T-cell (primary cell): ENCODE measurements around the gene FHIT. TPM values are rescaled to one million over a fixed set of nuclear protein-coding genes. Genes with fewer than 3 reads are reported as not detected.
"Not testable (repeated sequence)": the region's sequence is repeated elsewhere in the genome, so short reads cannot be mapped to it uniquely, and the experiment has no call there.

Source experiments
- ATAC-seq, 4 experiments: fragments of 200-7000 bp in 3 of 4; fragments of 150-1000 bp in 1 of 4; cut with Tn5 transposase; replicated peaks in 1 of 4; 1 replicate in 3 of 4; 2 replicates in 1 of 4; pipeline ENCODE4 v1.10.0; 2021; ENCODE audit warnings: moderate library complexity in 3 of 4, mild to moderate bottlenecking in 2 of 4, moderate number of reproducible peaks in 1 of 4
- CTCF ChIA-PET, 2 donors: fragments of 300-600 bp; sonication (Branson Sonifier 250); formaldehyde crosslinking; loops; one replicate each; lab custom pipeline; 2022; ENCODE audit warnings: antibody characterized with exemption in 2 of 2; lab: Charles Lee
- POLR2A ChIA-PET, 2 donors: fragments of 300-600 bp; sonication (Branson Sonifier 250); formaldehyde crosslinking; loops; one replicate each; lab custom pipeline; 2022; ENCODE audit warnings: antibody characterized with exemption in 2 of 2; lab: Charles Lee
- DNase-seq, 35 experiments: peaks; one replicate each; pipeline versions ENCODE4 v3.0.0 to v3.0.0-alpha.2; 2013 to 2023
- H3K27ac ChIP-seq: one replicate; pipeline ENCODE4 v1.5.1; 2013; ENCODE audit warnings: low read length
- H3K27me3 ChIP-seq, 2 experiments: replicated peaks in 1 of 2; 1 replicate in 1 of 2; 2 replicates in 1 of 2; pipeline versions ENCODE4 v1.6.1 to v1.7.0; 2013; ENCODE audit warnings: low read length in 1 of 2, mixed read lengths in 1 of 2; ENCODE audit not compliant: control insufficient read depth in 2 of 2, insufficient read depth in 2 of 2; ENCODE audit errors: extremely low read depth in 1 of 2
- H3K36me3 ChIP-seq, 2 donors: 1 replicate in 1 of 2; 2 replicates in 1 of 2; pipeline versions ENCODE4 v1.6.1 to v1.7.0; 2013; ENCODE audit warnings: low read length in 1 of 2; ENCODE audit not compliant: control insufficient read depth in 2 of 2, insufficient read depth in 1 of 2; ENCODE audit errors: extremely low read depth in 1 of 2
- H3K4me1 ChIP-seq, 2 experiments: 1 replicate in 1 of 2; 2 replicates in 1 of 2; pipeline versions ENCODE4 v1.6.1 to v1.7.0; 2013; ENCODE audit warnings: low read length in 2 of 2, mixed read lengths in 1 of 2; ENCODE audit not compliant: insufficient read depth in 2 of 2, control insufficient read depth in 1 of 2; ENCODE audit errors: extremely low read depth in 1 of 2
- H3K4me3 ChIP-seq, 2 donors: 1 replicate in 1 of 2; 2 replicates in 1 of 2; pipeline versions ENCODE4 v1.5.1 to v1.7.0; 2013; ENCODE audit warnings: mild to moderate bottlenecking in 2 of 2, low read length in 1 of 2, moderate library complexity in 1 of 2; ENCODE audit not compliant: control insufficient read depth in 1 of 2; ENCODE audit errors: extremely low read depth in 1 of 2
- H3K9me3 ChIP-seq: 2 replicates; pipeline ENCODE4 v1.7.0; 2013
- H3K27ac Mint-ChIP-seq, 2 donors: one replicate each; pipeline ENCODE4 v1.8.0; 2020 to 2021; ENCODE audit warnings: mild to moderate bottlenecking in 2 of 2, mixed read lengths in 2 of 2
- H3K27me3 Mint-ChIP-seq, 2 donors: one replicate each; pipeline ENCODE4 v1.8.0; 2021 to 2022; ENCODE audit warnings: mixed read lengths in 2 of 2
- H3K36me3 Mint-ChIP-seq: one replicate; pipeline ENCODE4 v1.8.0; 2021; ENCODE audit warnings: mixed read lengths
- H3K4me1 Mint-ChIP-seq, 3 donors: one replicate each; pipeline ENCODE4 v1.8.0; 2020 to 2022; ENCODE audit warnings: mixed read lengths in 3 of 3, mild to moderate bottlenecking in 1 of 3
- H3K4me3 Mint-ChIP-seq, 3 donors: one replicate each; pipeline ENCODE4 v1.8.0; 2020 to 2022; ENCODE audit warnings: mild to moderate bottlenecking in 3 of 3, mixed read lengths in 3 of 3, moderate library complexity in 3 of 3
- H3K9me3 Mint-ChIP-seq, 3 donors: one replicate each; pipeline ENCODE4 v1.8.0; 2020 to 2022; ENCODE audit warnings: mixed read lengths in 3 of 3
- WGBS: methylation state at CpG from one replicate; pipeline ENCODE4 v1.1.5; 2013; ENCODE audit warnings: missing lambda C conversion rate; ENCODE audit not compliant: insufficient coverage; 5-methylcytosine and 5-hydroxymethylcytosine counted together
- total RNA-seq, 35 experiments: library from RNA in 6 of 35; stranded (reverse) in 6 of 35; fragments of 120-200 nt in 1 of 35; gene quantifications; one replicate each; pipeline versions ENCODE4 v1.2.1 to v1.2.4 and lab custom pipeline; 2013 to 2026

Gene FHIT
- total RNA-seq, 5 donors from 2014 or later (not counting 1 experiment from before 2014, with no cell fraction given), result 33.1 to 197 (median 78.3) TPM

DNA sequence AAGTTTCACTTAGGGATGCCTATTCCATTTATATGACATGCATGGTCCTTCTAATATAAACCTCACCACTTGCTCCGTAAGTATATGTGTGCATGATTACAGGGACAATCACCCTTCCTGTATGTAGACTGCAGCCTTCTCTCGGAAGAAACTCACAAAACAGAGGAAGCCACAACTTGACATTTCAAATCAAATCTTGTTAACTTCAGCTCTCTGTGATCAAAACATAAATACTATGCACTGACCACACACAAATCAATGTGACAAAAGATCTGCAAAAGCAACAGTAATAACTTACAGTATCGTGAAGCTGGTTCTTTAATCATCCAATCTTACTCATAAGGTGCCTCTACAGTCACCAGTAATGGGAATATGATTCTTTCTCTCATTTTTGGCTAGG lies 50.2 kb downstream of the FHIT start:
- Histone ChIP-seq H3K4me3 (no peak overlapping the region), H3K9me3 (no peaks in the 10 kb centered on the region), H3K36me3 (no peaks in the 10 kb centered on the region), H3K4me1 (no peaks in the 10 kb centered on the region), H3K27ac (no peak overlapping the region), H3K27me3 (no peaks in the 10 kb centered on the region)
- Mint-ChIP-seq H3K27ac (no peak overlapping the region), H3K27me3 (no peaks in the 10 kb centered on the region), H3K9me3 (no peaks in the 10 kb centered on the region), H3K4me3 (no peak overlapping the region), H3K4me1 (no peaks in the 10 kb centered on the region), H3K36me3 (peaks cover 4% of the 10 kb centered on the region)
- ATAC-seq (no peak), DNase-seq (no peak)
- ChIA-PET POLR2A (no interaction called here), CTCF (no interaction called here)
- WGBS, result 100% methylated on average over 1 of the region's 3 CpGs

DNA sequence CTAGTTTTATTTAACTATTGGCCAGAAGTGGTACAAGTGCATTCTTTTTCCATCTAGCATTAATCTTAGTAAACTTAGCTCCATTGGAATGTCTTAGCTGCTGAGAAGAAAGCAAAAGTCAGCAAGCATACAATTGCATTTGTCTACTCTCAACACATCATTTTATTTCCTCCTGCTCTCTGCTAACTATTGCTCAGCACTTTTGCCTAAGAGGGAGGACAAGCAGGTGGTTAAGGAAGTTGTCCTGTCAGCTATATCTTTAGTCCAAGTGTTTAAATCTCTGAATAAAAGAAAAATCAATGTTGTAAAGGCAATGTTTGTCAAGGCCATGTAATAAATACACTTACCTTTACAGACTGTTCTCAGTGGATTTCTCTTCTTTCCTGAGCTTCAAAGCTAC lies 51.0 kb downstream of the FHIT start:
- Mint-ChIP-seq H3K4me1 (no peaks in the 10 kb centered on the region), H3K36me3 (peaks cover 4% of the 10 kb centered on the region), H3K9me3 (no peaks in the 10 kb centered on the region), H3K27ac (no peak overlapping the region), H3K27me3 (no peaks in the 10 kb centered on the region), H3K4me3 (no peak overlapping the region)
- POLR2A ChIA-PET, result no interaction called here
- no peaks in the 10 kb centered on the region for H3K36me3 ChIP-seq
- no peaks in the 10 kb centered on the region for H3K4me1 ChIP-seq
- CTCF ChIA-PET, result no interaction called here
- H3K27me3 ChIP-seq, result no peaks in the 10 kb centered on the region
- ATAC-seq (no peak), DNase-seq (no peak)
- H3K4me3 ChIP-seq, result no peak overlapping the region
- no peaks in the 10 kb centered on the region for H3K9me3 ChIP-seq
- no peak overlapping the region for H3K27ac ChIP-seq

DNA sequence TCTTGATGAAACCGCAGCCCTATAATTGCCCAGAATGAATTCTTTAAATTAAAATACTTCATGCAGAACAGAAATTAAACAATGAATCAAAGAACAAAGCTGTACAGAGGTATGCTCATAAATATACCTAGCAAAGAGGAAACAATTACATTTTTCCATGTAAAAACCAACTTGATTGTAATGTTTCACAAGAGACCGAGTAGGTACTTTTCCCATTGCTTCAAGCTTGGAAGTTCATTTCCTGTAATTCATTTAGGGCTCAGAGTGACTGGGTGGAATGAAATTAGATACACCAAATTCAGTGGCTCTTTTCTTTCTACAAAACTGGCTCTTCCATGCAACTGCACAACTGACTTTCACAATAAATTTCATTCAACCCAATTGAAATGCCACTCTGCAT lies 51.4 kb downstream of the FHIT start:
- no peak overlapping the region for H3K27ac Mint-ChIP-seq
- ATAC-seq (no peak), DNase-seq (no peak)
- ChIA-PET CTCF (no interaction called here), POLR2A (no interaction called here)
- no peaks in the 10 kb centered on the region for H3K4me1 ChIP-seq
- no peaks in the 10 kb centered on the region for H3K9me3 Mint-ChIP-seq
- no peaks in the 10 kb centered on the region for H3K4me1 Mint-ChIP-seq
- no peaks in the 10 kb centered on the region for H3K27me3 ChIP-seq
- H3K9me3 ChIP-seq, result no peaks in the 10 kb centered on the region
- no peaks in the 10 kb centered on the region for H3K27me3 Mint-ChIP-seq
- no peak overlapping the region for H3K27ac ChIP-seq
- WGBS, result no CpG with 5 or more reads among the region's 2 CpGs
- no peak overlapping the region for H3K4me3 ChIP-seq
- no peak overlapping the region for H3K4me3 Mint-ChIP-seq
- no peaks in the 10 kb centered on the region for H3K36me3 ChIP-seq
- H3K36me3 Mint-ChIP-seq, result peaks cover 4% of the 10 kb centered on the region

DNA sequence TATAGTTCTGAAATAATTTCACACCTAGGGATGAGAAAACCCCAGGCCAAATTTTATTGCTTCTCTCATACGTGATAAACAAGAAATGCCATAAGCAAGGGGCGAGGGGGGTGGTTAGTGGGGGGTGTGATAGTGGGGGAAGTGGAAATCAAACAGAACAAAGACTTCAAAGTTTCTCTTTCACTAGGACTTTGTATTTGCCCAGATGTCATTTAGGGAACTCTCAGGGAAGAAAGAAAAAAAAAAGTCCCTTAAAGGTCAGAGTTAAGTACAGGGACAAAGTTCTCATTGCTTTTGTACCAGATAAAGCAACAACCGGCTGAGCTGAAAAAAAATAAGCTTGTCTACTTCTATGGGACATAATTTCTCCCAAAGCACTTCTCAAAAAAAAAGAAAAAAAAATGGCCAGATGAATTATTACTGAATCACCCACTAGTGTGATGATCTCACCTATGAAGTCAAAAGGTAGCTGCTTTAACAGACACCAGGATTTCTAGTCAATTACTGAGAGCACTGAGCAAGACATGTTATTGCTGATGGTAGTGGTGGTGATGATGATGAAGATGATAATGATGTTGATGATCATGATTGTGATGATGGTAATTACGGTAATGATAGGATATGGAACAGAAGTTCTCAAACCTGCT lies 56.2 kb downstream of the FHIT start:
- Mint-ChIP-seq H3K36me3 (peaks cover 7% of the 10 kb centered on the region), H3K9me3 (no peaks in the 10 kb centered on the region), H3K4me3 (no peak overlapping the region), H3K4me1 (no peaks in the 10 kb centered on the region), H3K27ac (no peak overlapping the region), H3K27me3 (no peaks in the 10 kb centered on the region)
- Histone ChIP-seq H3K27ac (no peak overlapping the region), H3K9me3 (no peaks in the 10 kb centered on the region), H3K27me3 (no peaks in the 10 kb centered on the region), H3K4me3 (no peak overlapping the region), H3K4me1 (no peaks in the 10 kb centered on the region), H3K36me3 (no peaks in the 10 kb centered on the region)
- ChIA-PET POLR2A (interaction anchor here in 1 of 2 donors (0.6 kb wide), 1 partner anchor 40 kb away, joined by 4 read pairs; no protein-coding TSS in a partner anchor), CTCF (no interaction called here)
- no peak for DNase-seq
- no CpG with 5 or more reads among the region's 4 CpGs for WGBS
- no peak for ATAC-seq

DNA sequence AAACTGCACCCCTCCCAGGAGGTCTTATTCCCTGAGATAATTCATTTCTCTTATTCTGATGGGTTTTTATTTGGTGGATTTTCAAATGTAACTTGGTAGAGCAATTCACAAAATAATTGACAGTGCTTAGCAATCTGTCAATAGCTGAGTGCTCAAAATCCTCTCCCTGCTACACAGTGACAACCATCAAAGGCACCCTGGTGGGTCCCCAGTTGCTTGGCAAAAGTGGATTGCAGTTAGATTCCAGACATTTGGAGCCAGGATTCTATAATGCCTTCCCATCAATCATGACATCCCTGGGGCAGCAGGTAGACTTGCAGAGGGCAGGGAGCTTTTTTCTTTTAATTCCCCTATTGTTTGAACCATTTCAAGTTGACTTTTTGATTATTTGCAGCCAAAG lies 59.0 kb downstream of the FHIT start:
- no peak for ATAC-seq
- peaks cover 10% of the 10 kb centered on the region for H3K36me3 Mint-ChIP-seq

DNA sequence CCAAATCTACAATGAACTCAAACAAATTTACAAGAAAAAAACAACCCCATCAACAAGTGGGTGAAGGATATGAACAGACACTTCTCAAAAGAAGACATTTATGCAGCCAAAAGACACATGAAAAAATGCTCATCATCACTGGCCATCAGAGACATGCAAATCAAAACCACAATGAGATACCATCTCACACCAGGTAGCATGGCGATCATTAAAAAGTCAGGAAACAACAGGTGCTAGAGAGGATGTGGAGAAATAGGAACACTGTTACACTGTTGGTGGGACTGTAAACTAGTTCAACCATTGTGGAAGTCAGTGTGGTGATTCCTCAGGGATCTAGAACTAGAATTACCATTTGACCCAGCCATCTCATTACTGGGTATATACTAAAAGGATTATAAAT lies 61.0 kb downstream of the FHIT start:
- H3K4me1 Mint-ChIP-seq, H3K9me3 Mint-ChIP-seq, H3K27me3 ChIP-seq, H3K27ac ChIP-seq, H3K27me3 Mint-ChIP-seq, ATAC-seq, H3K4me3 Mint-ChIP-seq, H3K9me3 ChIP-seq, CTCF ChIA-PET, H3K4me1 ChIP-seq, POLR2A ChIA-PET, H3K4me3 ChIP-seq, H3K36me3 Mint-ChIP-seq, DNase-seq, H3K36me3 ChIP-seq, H3K27ac Mint-ChIP-seq: not testable (repeated sequence)
- WGBS, result no CpG with 5 or more reads among the region's 1 CpG

More for the DNA sequence above, 59.0 kb downstream of the FHIT start:
- H3K27ac ChIP-seq, result no peak overlapping the region
- no peaks in the 10 kb centered on the region for H3K4me1 ChIP-seq
- POLR2A ChIA-PET, result no interaction called here
- no peak for DNase-seq
- H3K4me3 ChIP-seq, result no peak overlapping the region
- Mint-ChIP-seq H3K9me3 (peaks cover 0 to 4% (median 0%) of the 10 kb centered on the region in 3 donors), H3K4me3 (no peak overlapping the region), H3K27me3 (no peaks in the 10 kb centered on the region), H3K27ac (no peak overlapping the region), H3K4me1 (no peaks in the 10 kb centered on the region)
- CTCF ChIA-PET, result no interaction called here
- no peaks in the 10 kb centered on the region for H3K9me3 ChIP-seq
- no peaks in the 10 kb centered on the region for H3K27me3 ChIP-seq
- H3K36me3 ChIP-seq, result no peaks in the 10 kb centered on the region

DNA sequence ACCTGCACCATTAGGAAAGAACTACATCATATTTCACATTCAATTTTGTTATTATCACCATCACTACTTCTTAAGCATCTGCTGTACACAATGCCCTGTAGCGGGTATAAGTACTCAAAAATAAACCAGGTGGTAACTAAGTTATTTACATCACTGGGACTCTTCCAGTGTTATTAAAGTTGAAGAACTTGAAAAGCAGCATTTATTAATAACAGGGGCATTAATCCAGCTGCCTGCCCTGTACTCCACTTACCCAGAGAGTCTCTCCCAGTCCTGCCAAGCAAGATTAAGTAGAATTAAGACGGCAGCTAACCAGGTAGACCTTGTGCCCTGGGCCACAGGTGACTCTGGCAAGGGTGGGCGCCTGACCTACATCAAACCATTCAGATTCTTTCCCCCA lies 65.2 kb downstream of the FHIT start:
- no peak overlapping the region for H3K27ac ChIP-seq
- H3K9me3 ChIP-seq, result no peaks in the 10 kb centered on the region
- Mint-ChIP-seq H3K36me3 (peaks cover 7% of the 10 kb centered on the region), H3K27ac (no peak overlapping the region), H3K9me3 (peaks cover 0 to 4% (median 0%) of the 10 kb centered on the region in 3 donors), H3K27me3 (no peaks in the 10 kb centered on the region), H3K4me3 (no peak overlapping the region), H3K4me1 (no peaks in the 10 kb centered on the region)
- DNase-seq, result no peak
- ChIA-PET CTCF (no interaction called here), POLR2A (no interaction called here)
- no peaks in the 10 kb centered on the region for H3K4me1 ChIP-seq
- H3K4me3 ChIP-seq, result no peak overlapping the region
- no peaks in the 10 kb centered on the region for H3K27me3 ChIP-seq
- WGBS, result no CpG with 5 or more reads among the region's 3 CpGs
- H3K36me3 ChIP-seq, result no peaks in the 10 kb centered on the region
- ATAC-seq, result no peak
